GM18511 (cell line): ENCODE measurements around the gene COL24A1.
A peak's percentile ranks its signal among the peaks of the same experiment; 100 is the strongest.
"Not testable (repeated sequence)": the region's sequence is repeated elsewhere in the genome, so short reads cannot be mapped to it uniquely, and the experiment has no call there.

Experiments used
- ATAC-seq: cut with Tn5 transposase; IDR thresholded peaks from one replicate; pipeline ENCODE4 v1.9.1; 2021; ENCODE audit warnings: mild to moderate bottlenecking, moderate library complexity; ENCODE audit not compliant: unreplicated experiment

The COL24A1 gene

GRCh38 chr1:85998105-85998855 is 158.3 kb downstream of the COL24A1 start:
- ATAC-seq, result no peak

GRCh38 chr1:85992791-85993190 is 163.8 kb downstream of the COL24A1 start:
- peak; percentile 65 for ATAC-seq

GRCh38 chr1:85991261-85991660 is 165.3 kb downstream of the COL24A1 start:
- peak; percentile 42 for ATAC-seq

GRCh38 chr1:85984636-85985035 is 171.9 kb downstream of the COL24A1 start:
- ATAC-seq, result peak; percentile 54

- no peak for ATAC-seq
Observed at GRCh38 chr1:85983316-85983715, 173.3 kb downstream of the COL24A1 start.

- ATAC-seq, result no peak
Observed at GRCh38 chr1:85976516-85977205, 179.9 kb downstream of the COL24A1 start.

GRCh38 chr1:85975912-85976371 is 180.6 kb downstream of the COL24A1 start:
- ATAC-seq, result no peak

GRCh38 chr1:85962457-85962856 is 194.1 kb downstream of the COL24A1 start:
- ATAC-seq, result no peak

- ATAC-seq, result peak; percentile 76
Observed at GRCh38 chr1:85957760-85958159, 198.8 kb downstream of the COL24A1 start.

GRCh38 chr1:85955218-85955617 is 201.4 kb downstream of the COL24A1 start:
- ATAC-seq, result not testable (repeated sequence)

GRCh38 chr1:85952460-85952859 is 204.1 kb downstream of the COL24A1 start:
- ATAC-seq, result peak; percentile 70

GRCh38 chr1:85947186-85947585 is 209.4 kb downstream of the COL24A1 start:
- no peak for ATAC-seq

GRCh38 chr1:85943945-85944344 is 212.6 kb downstream of the COL24A1 start:
- ATAC-seq, result peak; percentile 21

- ATAC-seq, result peak; percentile 69
Observed at GRCh38 chr1:85943526-85943925, 213.0 kb downstream of the COL24A1 start.

GRCh38 chr1:85940656-85941306 is 215.8 kb downstream of the COL24A1 start:
- no peak for ATAC-seq

- no peak for ATAC-seq
Observed at GRCh38 chr1:85938829-85939228, 217.7 kb downstream of the COL24A1 start.

- no peak for ATAC-seq
Observed at GRCh38 chr1:85936470-85936869, 220.1 kb downstream of the COL24A1 start.

GRCh38 chr1:85936057-85936456 is 220.5 kb downstream of the COL24A1 start:
- ATAC-seq, result no peak

- ATAC-seq, result no peak
Observed at GRCh38 chr1:85935234-85935633, 221.3 kb downstream of the COL24A1 start.

- no peak for ATAC-seq
Observed at GRCh38 chr1:85934516-85934915, 222.1 kb downstream of the COL24A1 start.

GRCh38 chr1:85933961-85934360 is 222.6 kb downstream of the COL24A1 start:
- no peak for ATAC-seq

- no peak for ATAC-seq
Observed at GRCh38 chr1:85911742-85912141, 244.8 kb downstream of the COL24A1 start.
